GM18867 (cell line): Measurements from ENCODE around the gene SPRR3.

Source experiments
- ATAC-seq: cut with Tn5 transposase; IDR thresholded peaks from one replicate; pipeline ENCODE4 v1.9.1; 2021; ENCODE audit warnings: mild to moderate bottlenecking, moderate library complexity; ENCODE audit not compliant: unreplicated experiment

Gene SPRR3, protein sequence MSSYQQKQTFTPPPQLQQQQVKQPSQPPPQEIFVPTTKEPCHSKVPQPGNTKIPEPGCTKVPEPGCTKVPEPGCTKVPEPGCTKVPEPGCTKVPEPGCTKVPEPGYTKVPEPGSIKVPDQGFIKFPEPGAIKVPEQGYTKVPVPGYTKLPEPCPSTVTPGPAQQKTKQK

DNA sequence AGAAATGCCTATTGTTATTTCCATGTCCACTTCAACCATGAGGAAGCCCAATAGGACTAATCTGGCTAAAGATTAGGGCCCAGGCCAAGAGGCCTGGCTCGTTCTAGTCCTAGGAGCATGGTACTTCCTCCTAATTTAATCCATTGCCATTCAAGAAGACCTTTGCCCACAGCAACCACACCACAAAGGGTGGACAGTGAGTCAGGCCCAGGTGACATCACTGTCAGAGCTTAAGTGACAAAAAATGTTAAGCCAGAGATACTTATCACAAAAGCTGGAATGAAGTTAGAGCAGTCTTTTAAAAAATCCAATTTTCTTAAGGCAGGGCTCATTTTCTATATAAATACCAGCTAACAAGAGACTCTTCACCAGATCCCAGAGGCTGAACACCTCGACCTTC is at the start of gene SPRR3:
Gene SPRR3 (plus strand): TSS at position 368 of the 400 bp plus-strand sequence. CDS start 1,272 bp downstream, outside the sequence.
- ATAC-seq, result no peak

- no peak for ATAC-seq
Observed at GRCh38 chr1:152953761-152954160, 47.8 kb upstream of the SPRR3 start.

- ATAC-seq, result no peak
Observed at GRCh38 chr1:152954436-152954835, 47.1 kb upstream of the SPRR3 start.

GRCh38 chr1:152957561-152957960 is 44.0 kb upstream of the SPRR3 start:
- no peak for ATAC-seq

- no peak for ATAC-seq
Observed at GRCh38 chr1:152959273-152959672, 42.3 kb upstream of the SPRR3 start.

- ATAC-seq, result no peak
Observed at GRCh38 chr1:152959801-152960451, 41.6 kb upstream of the SPRR3 start.

- no peak for ATAC-seq
Observed at GRCh38 chr1:152960452-152961044, 41.0 kb upstream of the SPRR3 start.

GRCh38 chr1:152961226-152961891 is 40.2 kb upstream of the SPRR3 start:
- ATAC-seq, result no peak

GRCh38 chr1:152962876-152963415 is 38.6 kb upstream of the SPRR3 start:
- ATAC-seq, result no peak

GRCh38 chr1:152964536-152964935 is 37.0 kb upstream of the SPRR3 start:
- no peak for ATAC-seq

DNA sequence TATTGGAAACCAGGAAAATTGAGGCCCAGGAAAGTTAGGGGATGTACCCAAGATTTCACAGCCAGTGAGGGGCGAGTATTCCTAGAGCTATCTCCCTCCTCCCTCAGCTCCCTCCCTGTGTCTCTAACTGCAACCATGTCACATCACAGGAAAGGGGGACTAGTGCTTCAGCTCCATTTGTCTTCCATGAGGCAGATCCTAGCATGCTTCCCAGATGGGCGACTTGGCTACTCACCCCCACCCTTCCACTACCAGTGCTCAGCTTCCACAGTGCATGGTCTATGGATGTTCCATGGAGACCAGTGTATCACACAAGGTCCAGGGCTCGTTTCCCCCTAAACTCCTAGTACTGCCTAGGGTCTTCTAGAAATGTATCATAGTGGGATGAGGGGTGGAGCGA is 35.7 kb upstream of the SPRR3 start:
- ATAC-seq, result no peak

DNA sequence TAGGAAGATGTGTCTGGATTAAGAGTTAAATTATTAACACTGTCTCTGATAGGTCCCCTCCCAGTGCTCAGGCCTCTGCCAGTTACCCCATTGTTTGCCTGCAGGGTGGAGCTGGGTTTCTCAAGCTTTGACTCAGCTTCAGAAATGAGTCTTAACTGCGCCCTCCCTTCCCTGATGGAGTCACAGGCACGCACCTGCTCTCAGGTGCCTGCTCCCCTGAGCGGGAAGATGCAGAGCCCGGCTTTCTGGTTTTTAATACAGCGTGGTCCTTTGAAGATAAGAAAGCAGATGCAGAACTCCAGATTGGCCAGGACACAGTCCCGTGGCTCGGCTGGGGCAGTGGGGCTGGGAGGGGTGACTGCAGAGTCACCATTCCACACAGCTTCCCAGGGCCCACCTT is 34.3 kb upstream of the SPRR3 start:
- peak; percentile 38 for ATAC-seq

DNA sequence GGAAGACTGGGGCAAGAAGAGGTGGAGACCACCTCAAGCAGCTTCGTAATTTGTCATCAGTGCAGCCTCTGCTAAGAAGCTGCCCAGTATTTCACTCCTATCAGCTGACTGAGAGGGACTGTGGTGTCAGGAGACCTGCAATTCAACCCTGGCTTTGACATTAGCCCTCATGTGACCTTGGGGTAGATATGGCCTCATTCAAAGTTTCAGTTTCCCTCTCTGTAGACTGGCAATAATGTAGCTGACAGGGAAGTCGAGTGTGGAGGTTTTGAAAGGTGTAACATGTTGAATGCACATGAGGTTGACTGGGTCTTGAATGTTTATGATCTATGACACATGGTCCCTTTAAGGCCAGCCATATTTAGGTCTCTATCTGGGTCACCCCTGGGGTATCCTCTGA is 33.3 kb upstream of the SPRR3 start:
- ATAC-seq, result peak; percentile 98

GRCh38 chr1:152969036-152969435 is 32.5 kb upstream of the SPRR3 start:
- ATAC-seq, result no peak

DNA sequence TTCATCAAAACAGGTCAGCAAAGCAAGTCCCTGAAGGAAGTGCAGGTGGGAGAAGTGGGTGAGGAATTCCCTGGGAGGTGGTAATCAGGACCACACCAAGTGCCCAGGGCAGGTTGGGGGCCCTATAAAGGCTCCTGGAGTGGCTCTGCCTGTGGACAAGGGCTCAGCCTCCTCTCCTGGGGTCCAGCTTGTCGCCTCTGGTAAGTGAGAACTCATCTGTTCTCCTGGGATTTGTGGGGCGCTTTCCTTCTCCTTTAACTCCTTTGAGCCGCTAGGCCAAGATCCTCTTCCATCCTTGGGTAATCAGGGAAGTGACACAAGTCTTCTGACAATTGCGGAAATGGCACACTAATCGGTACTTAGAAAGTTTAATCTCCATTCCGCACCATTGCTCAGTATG is 31.1 kb upstream of the SPRR3 start, which contains the start of gene SPRR4:
Gene SPRR4 (plus strand): TSS at position 154 of the 400 bp plus-strand sequence. CDS start 1,243 bp downstream, outside the sequence.
- no peak for ATAC-seq

DNA sequence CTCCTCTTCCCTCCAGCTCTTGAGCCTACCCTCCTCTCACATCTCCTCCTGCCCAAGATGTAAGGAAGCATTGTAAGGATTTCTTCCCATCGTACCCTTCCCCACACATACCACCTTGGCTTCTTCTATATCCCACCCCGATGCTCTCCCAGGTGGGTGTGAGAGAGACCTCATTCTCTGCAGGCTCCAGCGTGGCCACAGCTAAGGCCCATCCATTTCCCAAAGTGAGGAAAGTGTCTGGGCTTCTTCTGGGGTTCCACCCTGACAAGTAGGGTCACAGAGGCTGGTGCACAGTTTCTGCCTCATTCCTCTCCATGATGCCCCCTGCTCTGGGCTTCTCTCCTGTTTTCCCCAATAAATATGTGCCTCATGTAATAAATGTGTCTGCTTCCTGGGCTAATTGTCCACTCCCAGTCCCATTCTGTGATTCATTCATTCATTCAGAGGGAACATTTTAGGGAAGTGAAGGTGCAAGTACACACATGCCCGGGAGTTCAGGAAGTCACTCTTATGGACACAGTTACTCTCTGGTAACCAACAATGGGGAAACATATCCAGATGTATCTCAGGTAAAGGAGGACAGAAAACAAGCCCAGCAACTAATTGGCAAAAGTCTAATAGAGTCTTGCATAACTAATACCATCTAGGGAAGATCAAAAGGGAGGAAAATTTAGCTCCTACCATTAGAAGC is 29.2 kb upstream of the SPRR3 start:
- ATAC-seq, result no peak

DNA sequence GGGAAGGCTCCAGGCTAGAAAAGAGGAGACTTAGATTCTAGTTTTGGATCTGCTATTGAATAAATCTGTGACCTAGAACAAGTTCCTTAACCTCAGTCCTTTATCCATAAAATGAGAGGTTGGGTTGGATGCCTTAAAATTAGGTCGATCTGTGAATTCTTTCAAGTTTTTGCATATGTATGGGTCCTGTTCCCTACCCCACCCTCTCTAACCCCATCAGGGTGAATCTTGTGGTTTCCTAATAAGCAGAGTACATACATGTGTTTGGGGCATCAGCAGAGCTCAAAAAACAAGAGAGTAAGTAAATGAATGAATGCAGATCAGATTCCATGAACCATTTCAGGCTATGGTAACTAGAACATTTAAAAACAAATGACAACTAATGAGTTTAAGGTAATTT is 24.9 kb upstream of the SPRR3 start:
- ATAC-seq, result no peak

DNA sequence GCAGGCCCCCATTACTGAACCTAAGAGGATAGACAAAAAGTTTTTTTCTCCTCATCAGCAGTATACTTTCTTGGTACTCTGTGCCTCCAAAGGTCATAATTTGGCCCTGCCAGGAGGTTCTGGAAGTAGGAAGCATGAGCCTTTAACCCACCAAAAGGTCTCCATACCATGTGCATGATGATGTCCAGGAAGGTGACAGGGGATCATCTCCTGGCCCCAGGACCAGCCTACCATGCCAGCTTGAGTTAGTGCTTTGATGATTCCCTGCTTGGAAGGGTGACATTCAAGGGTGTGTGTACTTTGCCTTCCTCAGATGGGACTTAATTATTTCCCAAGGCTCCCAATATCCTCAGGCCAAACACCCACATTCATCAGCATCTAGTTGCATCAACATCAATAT is 23.9 kb upstream of the SPRR3 start:
- ATAC-seq, result no peak

DNA sequence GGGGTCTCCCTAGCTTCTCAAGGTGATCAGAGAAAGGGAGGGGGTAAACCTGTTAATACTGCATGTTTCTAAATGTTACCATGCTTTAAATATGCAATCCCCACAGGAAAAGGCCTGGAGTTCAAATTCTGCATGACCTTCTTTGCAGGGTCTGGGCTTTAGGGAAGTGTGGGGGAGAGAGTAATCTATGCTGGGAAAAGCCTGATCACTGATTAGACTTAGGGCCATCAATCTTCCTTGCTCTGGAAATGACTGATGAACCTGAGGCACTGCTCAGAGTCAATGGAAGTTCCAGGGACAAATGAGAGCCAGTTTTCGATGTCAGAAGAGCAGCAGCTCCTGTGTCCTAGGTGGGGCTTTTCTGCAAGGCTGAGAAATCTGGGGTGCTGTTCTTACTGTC is 20.9 kb upstream of the SPRR3 start:
- ATAC-seq, result no peak

GRCh38 chr1:152981146-152981871 is 20.2 kb upstream of the SPRR3 start:
- ATAC-seq, result no peak
